Activated naive CD8-positive, alpha-beta T cell (primary cell): Measurements from ENCODE around the gene DNAH17.

Experiments used
- H3K27ac Mint-ChIP-seq: one replicate; pipeline ENCODE4 v1.8.0; 2021; ENCODE audit warnings: mixed read lengths
- H3K27me3 Mint-ChIP-seq: one replicate; pipeline ENCODE4 v1.8.0; 2021; ENCODE audit warnings: mixed read lengths
- H3K36me3 Mint-ChIP-seq: one replicate; pipeline ENCODE4 v1.8.0; 2021; ENCODE audit warnings: mixed read lengths
- H3K4me1 Mint-ChIP-seq: one replicate; pipeline ENCODE4 v1.8.0; 2021; ENCODE audit warnings: low read depth, mixed read lengths
- H3K4me3 Mint-ChIP-seq: one replicate; pipeline ENCODE4 v1.8.0; 2021; ENCODE audit warnings: mild to moderate bottlenecking, mixed read lengths
- H3K9me3 Mint-ChIP-seq: one replicate; pipeline ENCODE4 v1.8.0; 2021; ENCODE audit warnings: low read depth, mixed read lengths

DNAH17 gene

DNA sequence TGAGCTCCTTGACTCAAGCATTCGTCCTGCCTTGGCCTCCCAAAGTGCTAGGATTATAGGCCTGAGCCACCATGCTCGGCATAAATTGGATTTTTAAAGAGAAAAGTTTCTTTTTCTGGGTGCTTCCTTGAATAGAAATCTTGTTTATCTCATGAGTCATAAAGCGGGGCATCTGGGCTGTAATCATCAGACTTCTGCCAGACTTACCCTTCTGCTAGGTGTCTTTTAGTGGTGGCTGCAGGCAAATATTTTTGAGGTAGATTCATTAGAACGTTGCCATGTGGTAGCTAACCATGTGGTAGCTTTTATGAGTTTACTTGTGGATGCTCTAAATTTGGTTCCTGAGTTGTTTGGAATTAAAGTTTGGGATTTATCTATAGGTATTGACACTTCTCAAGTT, 185.4 kb downstream of the DNAH17 start:
- Mint-ChIP-seq H3K27ac (peak overlapping the region; percentile 34), H3K4me3 (no peak overlapping the region), H3K4me1 (peaks cover 43% of the 10 kb centered on the region), H3K27me3 (no peaks in the 10 kb centered on the region), H3K9me3 (no peaks in the 10 kb centered on the region), H3K36me3 (peaks cover 3% of the 10 kb centered on the region)

DNA sequence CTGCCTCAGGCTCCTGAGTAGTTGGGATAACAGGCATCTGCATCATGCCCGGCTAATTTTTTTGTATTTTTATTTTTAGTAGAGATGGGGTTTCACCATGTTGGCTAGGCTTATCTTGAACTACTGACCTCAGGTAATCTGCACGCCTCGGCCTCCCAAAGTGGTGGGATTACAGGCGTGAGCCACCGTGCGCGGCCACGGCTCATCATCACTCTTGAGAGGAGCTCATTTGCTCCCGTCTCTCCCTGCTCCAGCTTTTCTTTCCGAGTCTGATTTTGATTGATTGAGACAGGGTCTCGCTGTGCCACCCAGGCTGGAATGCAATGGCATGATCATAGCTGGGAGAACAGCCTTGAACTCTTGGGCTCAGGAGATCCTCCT, 186.2 kb downstream of the DNAH17 start:
- peaks cover 9% of the 10 kb centered on the region for H3K36me3 Mint-ChIP-seq
- H3K4me3 Mint-ChIP-seq = no peak overlapping the region
- no peaks in the 10 kb centered on the region for H3K9me3 Mint-ChIP-seq
- peaks cover 51% of the 10 kb centered on the region for H3K4me1 Mint-ChIP-seq
- H3K27ac Mint-ChIP-seq = no peak overlapping the region
- H3K27me3 Mint-ChIP-seq = no peaks in the 10 kb centered on the region

DNA sequence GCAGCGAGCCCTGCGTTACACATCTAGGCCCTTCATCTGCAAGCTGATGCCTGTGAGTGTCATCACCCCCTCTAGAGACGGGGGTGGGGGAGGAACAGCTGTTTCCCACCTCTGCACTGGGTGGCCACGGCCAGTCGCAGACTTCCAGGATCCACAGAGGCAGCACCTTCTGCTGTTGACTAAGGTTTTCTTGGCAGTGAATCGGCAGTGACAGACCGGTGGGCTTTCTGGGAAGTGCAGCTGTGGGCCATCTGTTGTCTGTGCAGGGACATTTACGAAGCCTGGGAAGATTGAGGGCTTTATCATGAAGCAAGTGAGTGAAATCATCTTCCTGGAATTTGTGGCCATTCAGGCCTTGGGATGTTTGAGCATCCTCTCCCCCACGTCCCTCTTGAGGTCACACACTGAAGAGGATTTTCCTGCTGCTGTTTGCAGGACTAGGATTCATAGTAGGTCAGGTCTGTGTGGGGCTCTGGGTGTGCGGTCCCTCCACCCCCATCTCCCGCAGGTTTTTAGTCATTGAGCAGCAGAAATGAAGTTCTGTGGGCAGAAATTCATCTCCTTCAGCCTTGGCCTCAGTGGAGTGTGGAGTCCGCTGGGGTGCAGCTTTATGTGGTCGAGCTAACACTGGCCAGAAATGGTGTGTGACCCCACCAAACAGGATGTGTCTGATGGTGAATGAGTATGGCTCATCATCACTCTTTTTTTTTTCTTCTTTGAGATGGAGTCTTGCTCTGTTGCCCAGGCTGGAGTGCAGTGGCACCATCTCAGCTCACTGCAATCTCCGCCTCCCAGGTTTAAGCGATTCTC, 186.8 kb downstream of the DNAH17 start:
- H3K4me1 Mint-ChIP-seq = peaks cover 57% of the 10 kb centered on the region
- peaks cover 9% of the 10 kb centered on the region for H3K36me3 Mint-ChIP-seq
- no peaks in the 10 kb centered on the region for H3K9me3 Mint-ChIP-seq
- H3K27me3 Mint-ChIP-seq = no peaks in the 10 kb centered on the region
- H3K4me3 Mint-ChIP-seq = no peak overlapping the region
- H3K27ac Mint-ChIP-seq = peak overlapping the region; percentile 50

DNA sequence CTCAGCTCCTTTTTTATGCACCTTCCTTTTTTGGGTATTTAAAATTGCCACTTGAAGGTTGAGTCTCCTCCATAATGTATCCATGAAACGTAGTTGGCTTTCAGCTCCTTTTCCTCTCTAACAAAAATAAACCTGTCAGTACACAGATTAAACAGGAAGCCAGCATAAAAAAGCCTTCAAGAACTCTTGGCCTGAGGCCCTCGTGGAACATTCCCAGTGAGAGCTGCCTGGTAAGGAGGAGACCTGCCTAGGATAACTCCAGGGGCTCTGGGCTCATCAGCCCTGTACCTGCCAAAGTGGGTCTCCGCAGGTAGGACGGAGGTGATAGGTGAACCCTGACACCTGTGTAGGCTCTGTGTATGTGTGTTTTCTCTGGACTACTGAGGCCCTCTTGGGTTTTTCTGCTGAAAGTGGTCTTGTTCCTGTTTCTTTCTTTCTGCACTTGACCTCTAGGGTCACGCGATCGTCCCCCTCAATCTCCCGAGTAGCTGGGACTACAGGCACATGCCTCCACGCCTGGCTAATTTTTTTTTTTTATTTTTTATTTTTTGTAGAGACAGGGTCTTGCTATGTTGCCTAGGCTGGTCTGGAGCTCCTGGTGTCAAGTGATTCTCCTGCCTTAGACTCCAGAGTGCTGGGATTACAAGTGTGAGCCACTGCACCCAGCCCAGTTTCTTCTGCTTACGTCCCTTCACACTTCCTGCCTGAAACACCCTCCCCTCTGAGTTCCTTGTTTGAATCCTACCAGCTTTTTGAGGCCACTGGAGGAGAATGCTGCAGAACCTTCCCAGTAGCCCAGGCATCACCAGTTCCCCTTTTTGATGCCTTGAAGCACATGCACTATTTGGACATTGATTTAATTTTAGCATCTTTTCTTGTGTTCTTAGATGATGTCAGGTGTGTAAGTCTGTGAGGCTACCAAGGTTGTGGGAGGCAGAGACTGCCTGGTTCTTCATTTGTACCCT, 188.9 kb downstream of the DNAH17 start:
- Mint-ChIP-seq H3K27ac (peak overlapping the region; percentile 92), H3K27me3 (no peaks in the 10 kb centered on the region), H3K4me3 (peak overlapping the region; percentile 64), H3K9me3 (no peaks in the 10 kb centered on the region), H3K36me3 (peaks cover 9% of the 10 kb centered on the region), H3K4me1 (peaks cover 69% of the 10 kb centered on the region)

DNA sequence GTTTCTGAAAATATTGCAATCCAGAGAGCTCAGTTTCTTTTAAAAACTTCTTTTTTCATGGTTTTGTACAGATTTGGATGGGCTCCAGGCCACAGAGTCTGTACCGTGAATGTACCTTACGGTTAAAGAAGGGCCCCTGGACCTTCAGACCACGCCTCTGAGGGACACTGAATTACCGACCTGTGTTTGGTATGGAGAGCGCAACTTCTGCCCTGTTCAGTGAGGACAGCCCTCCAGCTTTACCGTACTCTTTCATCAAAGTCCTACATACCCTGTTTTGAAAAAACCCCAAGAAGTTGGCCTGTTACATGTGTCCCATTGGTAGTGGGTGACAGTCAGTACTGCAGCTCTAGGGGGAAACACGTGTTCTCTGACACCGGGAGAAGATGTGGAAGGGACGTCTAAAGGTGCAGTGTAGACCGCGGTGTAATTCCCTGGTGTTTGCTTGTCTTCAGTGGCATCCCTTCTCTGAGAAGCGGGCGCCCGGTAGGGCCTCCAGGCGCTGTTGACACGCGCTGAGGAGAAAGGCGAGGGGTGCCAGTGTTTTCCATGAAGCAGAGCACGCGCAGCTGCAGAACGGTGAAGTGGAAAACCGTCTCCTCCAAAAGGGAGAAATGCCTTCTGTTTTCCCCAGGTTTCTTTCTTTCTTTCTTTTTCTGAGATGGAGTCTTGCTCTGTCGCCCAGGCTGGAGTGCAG, 192.6 kb downstream of the DNAH17 start:
- peak overlapping the region; percentile 90 for H3K4me3 Mint-ChIP-seq
- peak overlapping the region; percentile 100 for H3K27ac Mint-ChIP-seq
- H3K9me3 Mint-ChIP-seq = no peaks in the 10 kb centered on the region
- H3K36me3 Mint-ChIP-seq = peaks cover 19% of the 10 kb centered on the region
- peaks cover 82% of the 10 kb centered on the region for H3K4me1 Mint-ChIP-seq
- no peaks in the 10 kb centered on the region for H3K27me3 Mint-ChIP-seq

DNA sequence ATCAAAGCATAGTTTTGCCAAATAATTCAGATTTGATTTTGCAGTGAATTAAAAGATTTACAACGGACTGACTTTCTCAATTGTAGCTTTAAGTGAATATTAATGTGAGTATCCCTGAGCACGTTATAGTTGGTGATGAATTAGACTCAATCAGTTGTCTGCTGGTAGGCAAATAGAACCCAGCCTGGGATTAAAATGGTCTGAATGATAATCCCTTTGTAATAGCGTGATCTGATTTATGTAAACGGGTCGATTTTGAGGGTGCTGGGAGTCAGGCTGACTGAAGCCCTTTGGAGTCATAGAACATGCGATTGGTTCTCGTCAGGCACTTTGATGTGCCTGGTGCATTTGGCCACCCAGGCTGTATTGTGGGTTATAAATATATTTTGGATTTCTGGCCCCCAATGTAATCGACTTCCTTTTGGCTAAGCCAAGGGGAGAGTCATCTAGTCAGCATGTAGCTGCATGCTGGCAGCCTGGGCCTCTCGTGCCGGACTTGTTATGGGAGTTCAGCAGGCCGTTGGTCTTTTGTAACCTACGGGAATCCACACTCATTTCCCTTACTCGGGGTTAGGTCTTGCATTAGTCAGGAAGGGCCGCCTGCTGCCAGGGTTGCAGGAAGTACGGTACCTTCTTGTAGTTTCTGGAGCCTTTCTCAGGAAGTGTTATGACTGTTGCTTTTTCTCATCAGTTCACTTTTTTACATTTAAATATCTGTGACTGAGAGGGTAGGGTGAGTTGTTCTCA, 193.3 kb downstream of the DNAH17 start:
- Mint-ChIP-seq H3K36me3 (peaks cover 19% of the 10 kb centered on the region), H3K27me3 (no peaks in the 10 kb centered on the region), H3K27ac (peak overlapping the region; percentile 100), H3K9me3 (no peaks in the 10 kb centered on the region), H3K4me3 (peak overlapping the region; percentile 90), H3K4me1 (peaks cover 85% of the 10 kb centered on the region)

DNA sequence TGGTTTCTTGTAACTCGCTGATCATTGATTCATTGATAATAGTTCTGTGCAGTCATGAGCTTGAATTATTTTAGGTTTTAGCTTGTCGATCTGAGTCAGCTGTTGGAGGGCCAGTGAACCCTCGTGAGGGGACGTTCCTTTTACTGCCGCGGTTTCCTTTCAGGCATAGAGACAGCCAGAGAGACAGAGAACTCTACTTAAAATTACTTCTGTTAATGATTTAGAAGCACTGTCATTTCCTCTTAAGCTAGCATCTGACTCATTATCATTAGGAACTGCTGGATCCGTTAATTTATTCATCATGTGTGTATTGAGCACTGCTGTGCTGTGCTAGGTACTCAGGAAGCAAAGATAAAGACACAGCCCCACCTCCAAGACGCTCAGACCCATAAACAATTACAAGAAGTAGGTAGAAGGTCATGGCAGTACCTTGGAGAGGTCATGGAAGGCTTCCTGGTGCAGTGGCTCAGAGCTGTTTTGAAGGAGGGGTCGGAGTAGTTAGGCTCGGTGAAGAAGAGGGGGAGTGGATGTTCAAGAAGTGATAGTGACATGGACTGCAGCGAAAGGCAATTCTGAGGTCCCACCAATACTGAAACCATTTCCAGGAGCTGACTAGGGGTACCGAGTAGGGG, 195.5 kb downstream of the DNAH17 start:
- Mint-ChIP-seq H3K4me1 (peaks cover 72% of the 10 kb centered on the region), H3K27me3 (no peaks in the 10 kb centered on the region), H3K36me3 (peaks cover 15% of the 10 kb centered on the region), H3K27ac (peak overlapping the region; percentile 98), H3K4me3 (peak overlapping the region; percentile 97), H3K9me3 (no peaks in the 10 kb centered on the region)

DNA sequence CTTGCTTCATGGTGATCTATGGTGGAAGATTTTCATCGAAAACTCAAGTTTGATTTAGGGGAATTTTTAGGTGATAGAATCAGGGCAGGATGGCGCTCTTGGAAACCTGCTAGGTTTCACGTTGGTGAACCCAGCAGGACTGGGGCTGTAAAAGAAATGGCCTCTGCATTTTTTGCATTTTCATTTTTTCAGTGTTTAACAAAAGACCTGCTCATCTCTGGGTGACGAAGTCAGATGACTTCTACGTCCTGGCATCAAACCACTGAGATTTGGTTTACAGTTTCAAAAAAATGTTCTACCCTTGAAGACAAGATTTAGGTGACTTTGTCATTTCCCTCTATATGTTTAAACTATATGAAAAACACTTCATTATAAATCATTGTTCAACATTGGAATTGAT, 196.8 kb downstream of the DNAH17 start:
- Mint-ChIP-seq H3K27ac (peak overlapping the region; percentile 98), H3K36me3 (peaks cover 10% of the 10 kb centered on the region), H3K9me3 (no peaks in the 10 kb centered on the region), H3K4me3 (peak overlapping the region; percentile 97), H3K4me1 (peaks cover 61% of the 10 kb centered on the region), H3K27me3 (no peaks in the 10 kb centered on the region)

DNA sequence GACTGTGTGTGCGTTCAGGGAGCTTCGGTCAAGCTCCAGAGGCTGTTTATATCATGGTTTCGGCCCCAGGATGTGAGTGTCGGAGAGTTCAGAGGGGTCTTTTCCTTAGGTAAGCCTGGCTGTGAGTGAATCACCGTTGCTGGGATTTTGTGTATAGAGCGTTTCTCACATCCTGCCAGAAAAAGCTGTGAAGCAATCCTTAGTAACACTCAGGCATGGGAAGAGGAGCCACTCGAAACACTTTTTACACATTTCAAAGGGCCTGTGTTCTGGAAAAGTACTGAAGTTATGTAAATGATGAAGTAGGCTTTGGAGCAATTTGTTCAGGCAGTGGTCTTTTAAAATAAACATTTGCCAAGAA, 198.1 kb downstream of the DNAH17 start:
- Mint-ChIP-seq H3K4me3 (peak overlapping the region; percentile 97), H3K27me3 (no peaks in the 10 kb centered on the region), H3K4me1 (peaks cover 50% of the 10 kb centered on the region), H3K27ac (peak overlapping the region; percentile 96), H3K36me3 (peaks cover 10% of the 10 kb centered on the region), H3K9me3 (no peaks in the 10 kb centered on the region)

DNA sequence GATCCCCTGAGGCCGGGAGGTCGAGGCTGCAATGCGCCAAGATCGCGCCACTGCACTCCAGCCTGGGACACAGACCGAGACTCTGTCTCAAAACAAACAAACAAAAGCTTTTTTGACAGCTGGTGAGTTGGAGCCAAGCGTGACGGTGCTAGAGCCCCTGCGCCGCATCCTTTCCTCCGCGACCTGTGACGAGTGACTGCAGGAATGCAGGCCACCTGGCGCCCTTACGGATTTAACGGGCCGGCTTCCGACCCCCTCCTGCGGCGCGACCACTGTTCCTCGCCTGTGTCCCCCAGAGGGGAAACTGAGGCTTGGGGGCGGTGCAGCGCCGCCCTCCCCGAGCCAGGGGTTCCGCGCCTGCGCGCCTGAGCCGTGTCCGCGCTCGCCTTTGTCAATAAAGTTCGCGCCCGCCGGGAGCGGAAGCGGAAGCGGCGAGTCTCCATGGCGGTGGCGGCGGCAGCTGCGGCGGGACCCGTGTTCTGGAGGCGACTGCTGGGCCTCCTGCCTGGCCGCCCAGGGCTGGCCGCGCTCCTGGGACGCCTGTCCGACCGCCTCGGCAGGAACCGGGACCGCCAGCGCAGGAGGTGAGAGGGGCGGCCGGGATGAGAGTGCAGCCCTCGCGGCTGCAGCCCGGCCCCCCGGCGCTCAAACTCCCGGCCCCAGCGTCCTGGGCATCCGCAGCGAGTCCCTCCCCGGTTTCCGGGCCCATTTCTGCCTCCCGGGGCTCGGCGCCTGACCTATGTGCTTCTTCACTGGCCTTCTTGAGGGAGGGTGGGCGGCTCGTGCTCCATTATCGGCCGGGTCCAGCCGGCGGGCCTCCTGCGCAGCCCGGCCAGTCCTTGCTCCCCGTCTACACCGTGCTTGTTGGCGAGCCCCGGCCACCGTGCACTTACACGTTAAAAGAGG, 198.7 kb downstream of the DNAH17 start, which contains the start of gene PGS1:
PGS1 (plus strand) TSS at position 425 of the 906 bp plus-strand sequence; CDS start at position 442, 17 bp downstream.
- peak within 1 kb of the TSS; percentile 97 for H3K4me3 Mint-ChIP-seq
- no peaks in the 10 kb centered on the region for H3K27me3 Mint-ChIP-seq
- H3K4me1 Mint-ChIP-seq = peaks cover 43% of the 10 kb centered on the region
- H3K9me3 Mint-ChIP-seq = no peaks in the 10 kb centered on the region
- peaks cover 10% of the 10 kb centered on the region for H3K36me3 Mint-ChIP-seq
- H3K27ac Mint-ChIP-seq = peak within 1 kb of the TSS; percentile 96

DNA sequence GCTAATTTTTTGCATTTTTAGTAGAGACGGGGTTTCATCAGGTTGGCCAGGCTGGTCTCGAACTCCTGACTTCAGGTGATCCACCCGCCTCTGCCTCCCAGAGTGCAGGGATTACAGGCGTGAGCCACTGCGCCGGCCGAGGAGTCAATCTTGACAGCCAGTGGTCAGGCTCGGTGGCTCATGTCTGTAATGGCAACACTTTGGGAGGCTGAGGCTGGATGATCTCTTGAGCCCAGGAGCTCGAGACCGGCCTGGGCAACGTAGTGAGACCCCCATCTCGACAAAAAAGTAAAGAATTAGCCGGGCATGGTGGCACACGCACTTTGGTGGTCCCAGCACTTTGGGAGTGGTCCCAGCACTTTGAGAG, 199.4 kb downstream of the DNAH17 start:
- Mint-ChIP-seq H3K27ac (peak overlapping the region; percentile 72), H3K27me3 (no peaks in the 10 kb centered on the region), H3K4me1 (peaks cover 37% of the 10 kb centered on the region), H3K4me3 (peak overlapping the region; percentile 97), H3K9me3 (no peaks in the 10 kb centered on the region), H3K36me3 (peaks cover 10% of the 10 kb centered on the region)

DNA sequence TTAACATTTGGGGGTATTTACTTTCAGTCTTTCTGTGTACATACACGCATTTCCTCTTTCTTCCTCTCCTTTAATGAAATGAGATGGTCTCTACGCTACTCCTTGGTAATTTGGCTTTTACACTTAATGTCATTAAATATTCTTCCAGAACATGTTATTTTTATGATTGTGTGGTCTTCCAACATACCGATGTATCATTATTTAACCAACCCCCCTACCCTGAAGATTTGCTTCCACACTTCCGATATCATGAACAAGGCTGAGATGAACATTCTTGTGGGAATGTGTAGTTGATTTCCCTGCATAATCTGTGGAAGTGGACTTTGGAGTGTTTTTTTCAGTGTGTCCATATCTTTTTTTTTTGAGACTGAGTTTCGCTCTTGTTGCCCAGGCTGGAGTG, 201.0 kb downstream of the DNAH17 start:
- no peak overlapping the region for H3K4me3 Mint-ChIP-seq
- no peaks in the 10 kb centered on the region for H3K27me3 Mint-ChIP-seq
- H3K9me3 Mint-ChIP-seq = no peaks in the 10 kb centered on the region
- peak overlapping the region; percentile 43 for H3K27ac Mint-ChIP-seq
- H3K36me3 Mint-ChIP-seq = peaks cover 6% of the 10 kb centered on the region
- peaks cover 23% of the 10 kb centered on the region for H3K4me1 Mint-ChIP-seq
